ENCODE data around the gene TSPEAR.

Gene TSPEAR

GRCh38 chr21:44711327-44712202 is at the start of gene TSPEAR:
Gene TSPEAR (minus strand): TSS chr21:44711572. CDS start chr21:44711514, 58 bp downstream.
- no peak within 1 kb of the TSS for H3K4me3 ChIP-seq (ENCODE audit: low read depth, low read length)
- TF ChIP-seq CTCF (IDR thresholded peaks at IDR 0.05; ENCODE audit: low read depth, low read length) (no peak), POLR2A (IDR thresholded peaks at IDR 0.05; ENCODE audit: extremely low read depth, insufficient read length) (no peak), MYC (IDR thresholded peaks at IDR 0.05; ENCODE audit: low read depth, low read length) (no peak)
- TF ChIP-seq, protein P1, sequence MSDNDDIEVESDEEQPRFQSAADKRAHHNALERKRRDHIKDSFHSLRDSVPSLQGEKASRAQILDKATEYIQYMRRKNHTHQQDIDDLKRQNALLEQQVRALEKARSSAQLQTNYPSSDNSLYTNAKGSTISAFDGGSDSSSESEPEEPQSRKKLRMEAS (IDR thresholded peaks at IDR 0.05; ENCODE audit: low read depth, low read length): no peak

DNA sequence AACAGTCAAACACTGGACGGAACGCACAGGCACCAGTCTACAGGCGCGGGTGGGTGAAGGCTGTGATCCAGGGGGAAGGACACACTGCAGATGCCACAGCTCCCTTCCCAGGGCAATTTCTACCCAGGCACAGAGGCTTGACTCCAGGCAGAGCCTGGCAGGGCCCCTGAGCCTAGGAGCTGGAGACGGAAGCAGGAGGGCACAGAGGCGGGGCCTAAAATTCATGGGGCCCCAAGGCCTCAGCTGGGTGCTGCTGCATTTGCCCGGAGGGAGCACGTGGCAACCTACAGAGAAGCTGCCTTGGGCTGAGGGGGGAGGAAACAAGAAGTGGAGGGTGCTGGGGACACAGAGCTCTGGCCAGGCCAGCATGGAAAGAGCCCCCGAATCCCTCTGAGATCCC is 49.0 kb upstream of the TSPEAR start:
- no peak for DNase-seq (ENCODE audit: low read depth)
- TF ChIP-seq POLR2A (IDR thresholded peaks at IDR 0.05; ENCODE audit: extremely low read depth, insufficient read length) (no peak), CTCF (IDR thresholded peaks at IDR 0.05; ENCODE audit: low read depth, low read length) (no peak), MYC (IDR thresholded peaks at IDR 0.05; ENCODE audit: low read depth, low read length) (no peak)
- TF ChIP-seq, protein P1 (IDR thresholded peaks at IDR 0.05; ENCODE audit: low read depth, low read length): no peak
- no peak overlapping the region for H3K4me3 ChIP-seq (ENCODE audit: low read depth, low read length)

More at GRCh38 chr21:44711327-44712202, at the start of gene TSPEAR:
- no peak for DNase-seq (ENCODE audit: low read depth)

DNA sequence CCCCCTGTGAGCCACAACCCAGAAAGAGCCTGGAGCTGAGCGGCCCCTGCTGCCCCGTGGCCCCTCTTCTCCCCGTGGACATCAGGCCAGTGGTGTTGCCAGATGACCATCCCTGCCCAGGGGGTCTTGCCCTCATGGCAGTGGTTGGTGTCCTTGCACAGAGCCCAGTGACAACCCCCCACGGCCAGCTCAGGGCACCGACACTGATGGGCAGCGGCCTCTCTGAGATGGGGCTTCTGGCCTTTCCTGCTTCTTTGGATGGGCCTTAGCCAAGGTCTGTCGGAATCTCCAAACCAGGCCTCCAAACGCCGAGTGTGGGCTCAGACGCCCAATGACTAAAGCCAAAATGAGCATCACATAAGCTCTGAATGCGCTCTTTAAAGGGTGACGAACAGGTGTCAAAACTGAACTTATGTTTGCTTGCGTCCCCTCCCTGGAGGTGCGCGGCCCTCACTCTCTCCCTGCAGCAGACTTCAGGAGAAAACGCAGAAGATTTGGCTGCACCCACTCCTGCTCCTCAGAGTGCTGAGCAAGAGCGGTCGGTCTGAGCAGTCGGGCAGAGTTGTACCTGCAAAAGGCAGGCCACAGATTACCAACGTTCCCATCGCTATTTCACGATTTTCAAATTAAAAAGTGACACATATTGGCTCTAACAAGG is 48.4 kb upstream of the TSPEAR start:
- DNase-seq (ENCODE audit: low read depth): no peak
- H3K4me3 ChIP-seq (ENCODE audit: low read depth, low read length): no peak overlapping the region
- TF ChIP-seq MYC (IDR thresholded peaks at IDR 0.05; ENCODE audit: low read depth, low read length) (no peak), CTCF (IDR thresholded peaks at IDR 0.05; ENCODE audit: low read depth, low read length) (no peak), POLR2A (IDR thresholded peaks at IDR 0.05; ENCODE audit: extremely low read depth, insufficient read length) (no peak)
- TF ChIP-seq, protein P1 (IDR thresholded peaks at IDR 0.05; ENCODE audit: low read depth, low read length): no peak

DNA sequence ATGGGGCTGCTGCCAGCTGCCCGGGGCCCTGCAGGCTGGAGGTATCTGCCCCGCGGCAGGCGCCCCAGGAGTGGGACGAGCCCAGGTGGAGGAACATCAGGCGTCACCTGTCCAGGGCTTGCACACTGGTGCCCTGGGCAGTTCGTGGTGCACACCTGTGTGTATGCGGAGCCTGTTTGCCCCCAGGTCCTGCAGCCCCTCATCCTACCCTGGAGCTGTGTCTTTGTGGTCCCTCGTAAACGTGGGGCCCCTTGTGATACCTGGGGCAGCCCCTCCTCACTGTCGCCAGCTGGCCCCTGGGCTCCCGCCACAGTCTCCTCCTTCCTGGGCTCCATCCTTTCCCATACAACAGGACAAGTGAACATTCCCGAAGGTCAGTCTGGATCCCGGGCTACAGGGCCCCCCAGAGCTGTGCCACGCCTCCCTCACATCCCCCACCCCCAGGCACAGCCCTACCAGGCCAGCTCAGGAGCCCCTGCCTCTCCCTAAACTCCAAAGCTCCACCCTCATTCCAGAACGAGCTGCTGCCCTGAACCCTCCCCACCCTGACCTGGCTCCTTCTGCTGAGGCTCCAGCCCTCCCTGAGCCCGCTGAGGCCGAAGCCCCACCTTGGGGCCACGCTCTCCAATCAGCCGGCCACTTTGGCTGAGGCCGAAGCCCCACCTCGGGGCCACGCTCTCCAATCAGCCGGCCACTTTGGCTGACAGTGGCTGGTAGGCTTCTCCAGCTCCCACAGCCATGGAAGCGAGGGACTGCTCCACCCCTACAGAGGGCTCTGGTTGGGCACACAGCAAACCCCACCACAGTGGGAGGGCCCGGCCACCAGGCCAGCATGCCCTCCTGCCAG is 47.6 kb upstream of the TSPEAR start:
- H3K4me3 ChIP-seq (ENCODE audit: low read depth, low read length): no peak overlapping the region
- TF ChIP-seq CTCF (IDR thresholded peaks at IDR 0.05; ENCODE audit: low read depth, low read length): no peak
- TF ChIP-seq POLR2A (IDR thresholded peaks at IDR 0.05; ENCODE audit: extremely low read depth, insufficient read length): no peak
- no peak for TF ChIP-seq MYC (IDR thresholded peaks at IDR 0.05; ENCODE audit: low read depth, low read length)
- TF ChIP-seq, protein P1 (IDR thresholded peaks at IDR 0.05; ENCODE audit: low read depth, low read length): no peak
- no peak for DNase-seq (ENCODE audit: low read depth)

DNA sequence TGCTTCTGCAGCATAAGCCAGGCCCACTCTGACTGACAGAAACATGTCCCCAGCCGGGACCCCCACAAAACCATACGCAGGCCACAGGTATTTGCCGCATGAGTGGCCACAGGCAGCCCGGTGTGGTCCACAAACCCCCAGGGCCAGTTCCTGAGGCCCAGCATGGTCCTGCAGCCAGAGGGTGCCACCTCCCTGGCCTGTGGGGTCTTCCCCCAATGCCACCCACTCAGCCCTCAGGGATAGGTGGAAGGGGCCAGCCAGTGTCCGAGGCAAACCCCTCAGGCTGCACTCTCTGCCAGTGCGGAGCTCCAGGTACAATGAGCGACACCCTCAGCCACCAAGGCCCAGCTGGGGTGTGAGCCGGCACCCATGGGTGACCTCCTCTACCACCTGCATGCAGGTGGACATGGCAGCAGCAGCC is 46.8 kb upstream of the TSPEAR start:
- DNase-seq (ENCODE audit: low read depth): no peak
- TF ChIP-seq POLR2A (IDR thresholded peaks at IDR 0.05; ENCODE audit: extremely low read depth, insufficient read length): no peak
- TF ChIP-seq, protein P1 (IDR thresholded peaks at IDR 0.05; ENCODE audit: low read depth, low read length): no peak
- TF ChIP-seq MYC (IDR thresholded peaks at IDR 0.05; ENCODE audit: low read depth, low read length): no peak
- no peak overlapping the region for H3K4me3 ChIP-seq (ENCODE audit: low read depth, low read length)

Data from NB4 (cell line).